A549 (cell line): ENCODE measurements around the gene METTL3. TPM values are rescaled to one million over a fixed set of nuclear protein-coding genes. Genes with fewer than 3 reads are reported as not detected.

Source experiments
- ATAC-seq, 2 experiments: fragments of 200-7000 bp in 1 of 2; fragments of >200 bp in 1 of 2; cut with Nextera tagmentation in 1 of 2; cut with Tn5 transposase in 1 of 2; 3 replicates each; pipeline versions ENCODE4 v1.8.0 to v1.9.1; 2018 to 2020; ENCODE audit warnings: mild to moderate bottlenecking in 1 of 2, moderate library complexity in 1 of 2
- CTCF ChIA-PET: fragments of 300-600 bp; sonication (Branson Sonifier 250); formaldehyde crosslinking; extraction: SDS; loops from one replicate; lab custom pipeline; 2021; ENCODE audit warnings: antibody characterized with exemption, inconsistent platforms; lab: Yijun Ruan, JAX
- POLR2A ChIA-PET: fragments of 350-600 bp; formaldehyde crosslinking; extraction: SDS; loops from one replicate; lab custom pipeline; 2021; ENCODE audit warnings: antibody characterized with exemption, inconsistent platforms; lab: Yijun Ruan, JAX
- DNase-seq, 2 experiments: peaks; one replicate each; pipeline versions ENCODE4 v3.0.0 to v3.0.0-alpha.2; 2011 to 2016; ENCODE audit warnings: low read depth in 1 of 2, low spot score in 1 of 2
- FAIRE-seq: peaks from 2 replicates; lab custom pipeline; 2011; peaks lifted over from hg19 to GRCh38; lab: Jason Lieb, UNC
- H3K27ac ChIP-seq, 2 experiments: fragments of >200 bp; sonication (Bioruptor Twin); formaldehyde crosslinking; 3 replicates each; pipeline ENCODE4 v1.5.1; 2016 to 2017
- H3K4me1 ChIP-seq: fragments of >200 bp; sonication (Bioruptor Twin); formaldehyde crosslinking; 3 replicates; pipeline ENCODE4 v1.6.1; 2016
- H3K4me2 ChIP-seq: fragments of >200 bp; sonication (Bioruptor Twin); formaldehyde crosslinking; 3 replicates; pipeline ENCODE4 v1.6.1; 2016
- H3K4me3 ChIP-seq: fragments of >200 bp; sonication (Bioruptor Twin); formaldehyde crosslinking; 3 replicates; pipeline ENCODE4 v1.5.1; 2016
- H3K9me3 ChIP-seq: fragments of >200 bp; sonication (Bioruptor Twin); formaldehyde crosslinking; 3 replicates; pipeline ENCODE4 v1.6.1; 2016
- BCL3 ChIP-seq: fragments of >200 bp; sonication (Bioruptor Twin); formaldehyde crosslinking; IDR thresholded peaks from 3 replicates; pipeline ENCODE4 v1.6.1; 2016
- BHLHE40 ChIP-seq: IDR thresholded peaks from 2 replicates; pipeline ENCODE4 v1.6.1; 2012; ENCODE audit warnings: low read depth, low read length, inconsistent platforms
- CBX2 ChIP-seq: fragments of 200-600 bp; sonication (generic); IDR thresholded peaks from 2 replicates; pipeline ENCODE4 v1.6.1; 2016; ENCODE audit warnings: low read depth, mild to moderate bottlenecking, borderline replicate concordance
- CBX8 ChIP-seq: fragments of 200-600 bp; sonication (generic); IDR thresholded peaks from 2 replicates; pipeline ENCODE4 v1.6.1; 2016
- CTCF ChIP-seq: fragments of >200 bp; sonication (Bioruptor Twin); formaldehyde crosslinking; IDR thresholded peaks from 3 replicates; pipeline ENCODE4 v1.5.1; 2016
- E2F6 ChIP-seq: IDR thresholded peaks from 2 replicates; pipeline ENCODE4 v1.6.1; 2012; ENCODE audit warnings: low read depth, borderline replicate concordance
- EHMT2 ChIP-seq: fragments of 200-600 bp; sonication (generic); IDR thresholded peaks from 2 replicates; pipeline ENCODE4 v1.6.1; 2016; ENCODE audit warnings: antibody characterized with exemption, low read depth, mild to moderate bottlenecking, moderate library complexity
- EP300 ChIP-seq, 2 experiments: fragments of >200 bp; sonication (Bioruptor Twin); formaldehyde crosslinking; IDR thresholded peaks; 2 replicates in 1 of 2; 3 replicates in 1 of 2; pipeline ENCODE4 v1.6.1; 2016 to 2017
- ESRRA ChIP-seq: fragments of 150-350 bp; IDR thresholded peaks from 2 replicates; pipeline ENCODE4 v1.6.1; 2014; ENCODE audit warnings: mild to moderate bottlenecking, low read length, borderline replicate concordance
- FOSL2 ChIP-seq, 2 experiments: fragments of 450-650 bp in 1 of 2; fragments of >200 bp in 1 of 2; sonication (Bioruptor Twin) in 1 of 2; formaldehyde crosslinking; IDR thresholded peaks; 2 replicates each; pipeline versions ENCODE4 v1.5.0 to v1.6.1; 2016 to 2020; ENCODE audit warnings: mild to moderate bottlenecking in 1 of 2, moderate library complexity in 1 of 2
- HDAC2 ChIP-seq: fragments of 200-600 bp; sonication (generic); IDR thresholded peaks from 2 replicates; pipeline ENCODE4 v1.6.1; 2016
- HES2 ChIP-seq: fragments of >200 bp; sonication (Bioruptor Twin); formaldehyde crosslinking; IDR thresholded peaks from 2 replicates; pipeline ENCODE4 v1.6.1; 2016
- HEYL ChIP-seq: fragments of 250-450 bp; sonication (Bioruptor Pico); IDR thresholded peaks from 2 replicates; pipeline ENCODE4 v1.8.0; 2021; ENCODE audit warnings: mild to moderate bottlenecking, moderate library complexity
- HOXB5 ChIP-seq: fragments of 250-450 bp; sonication (Bioruptor Pico); IDR thresholded peaks from 2 replicates; pipeline ENCODE4 v1.5.0; 2020; ENCODE audit warnings: mild to moderate bottlenecking, moderate library complexity
- JUN ChIP-seq, 2 experiments: fragments of >200 bp; sonication (Bioruptor Twin); formaldehyde crosslinking; IDR thresholded peaks; 2 replicates in 1 of 2; 3 replicates in 1 of 2; pipeline ENCODE4 v1.6.1; 2016 to 2017
- JUNB ChIP-seq: fragments of >200 bp; sonication (Bioruptor Twin); formaldehyde crosslinking; IDR thresholded peaks from 2 replicates; pipeline ENCODE4 v1.6.1; 2016
- KDM5A ChIP-seq: fragments of 200-600 bp; sonication (generic); IDR thresholded peaks from 2 replicates; pipeline ENCODE4 v1.6.1; 2016; ENCODE audit warnings: antibody characterized with exemption, mild to moderate bottlenecking
- MYC ChIP-seq: IDR thresholded peaks from 2 replicates; pipeline ENCODE4 v1.6.1; 2012; ENCODE audit warnings: mild to moderate bottlenecking, inconsistent platforms, low read length, improper control_type of control experiment, borderline replicate concordance
- POLR2A ChIP-seq: IDR thresholded peaks from 2 replicates; pipeline ENCODE4 v1.6.1; 2012; ENCODE audit warnings: mild to moderate bottlenecking, low read length
- RARB ChIP-seq: fragments of 250-450 bp; sonication (Bioruptor Pico); IDR thresholded peaks from 2 replicates; pipeline ENCODE4 v1.8.0; 2021; ENCODE audit warnings: mild to moderate bottlenecking, moderate library complexity
- RCOR1 ChIP-seq: fragments of 150-350 bp; IDR thresholded peaks from 2 replicates; pipeline ENCODE4 v1.6.1; 2014; ENCODE audit warnings: antibody characterized with exemption, low read length, low read depth
- REST ChIP-seq: fragments of 200-600 bp; sonication (generic); IDR thresholded peaks from 2 replicates; pipeline ENCODE4 v1.6.1; 2016; ENCODE audit warnings: antibody characterized with exemption, mild to moderate bottlenecking, moderate library complexity
- RFX5 ChIP-seq: fragments of 450-650 bp; IDR thresholded peaks from 2 replicates; pipeline ENCODE4 v1.7.1; 2014; ENCODE audit warnings: antibody characterized with exemption, mild to moderate bottlenecking, moderate library complexity
- TFCP2L1 ChIP-seq: fragments of 250-450 bp; sonication (Bioruptor Pico); IDR thresholded peaks from 2 replicates; pipeline ENCODE4 v1.5.0; 2021; ENCODE audit warnings: mild to moderate bottlenecking
- TP53 ChIP-seq: fragments of 250-450 bp; sonication (Bioruptor Pico); IDR thresholded peaks from 2 replicates; pipeline ENCODE4 v1.5.0; 2021; ENCODE audit warnings: mild to moderate bottlenecking, moderate library complexity
- ZC3H11A ChIP-seq: fragments of 450-650 bp; IDR thresholded peaks from 2 replicates; pipeline ENCODE4 v1.6.1; 2014; ENCODE audit warnings: antibody characterized with exemption, mild to moderate bottlenecking
- ZNF302 ChIP-seq: fragments of 250-450 bp; sonication (Bioruptor Pico); IDR thresholded peaks from 2 replicates; pipeline ENCODE4 v1.9.0; 2021; ENCODE audit warnings: inconsistent platforms, mild to moderate bottlenecking, moderate library complexity
- ZSCAN20 ChIP-seq: fragments of 250-450 bp; sonication (Bioruptor Pico); IDR thresholded peaks from 2 replicates; pipeline ENCODE4 v1.8.0; 2022; ENCODE audit warnings: mild to moderate bottlenecking, moderate library complexity
- WGBS: methylation state at CpG from one replicate; pipeline ENCODE4 v1.1.6; 2017; ENCODE audit errors: missing lambda C conversion rate; 5-methylcytosine and 5-hydroxymethylcytosine counted together
- polyA plus RNA-seq, 4 experiments: library from polyadenylated mRNA; depleted of rRNA in 3 of 4; stranded (reverse); fragments of >200 nt; fragmentation: RNase III in 1 of 4; extraction: RNeasy Plus Mini Kit Qiagen cat#74134 plus additional on column Dnase treatment in 1 of 4; gene quantifications; 2 replicates in 3 of 4; 3 replicates in 1 of 4; pipeline ENCODE4 v1.2.3, GENCODE V29; 2011 to 2017

Gene METTL3
- polyA plus RNA-seq, 2 of the 4 experiments (the other 2 are of a cell fraction) = 63.2 to 103 TPM

GRCh38 chr14:21529515-21529914 lies 18.4 kb upstream of the METTL3 start:
- no peak for TF ChIP-seq EHMT2
- no peak for TF ChIP-seq BCL3
- TF ChIP-seq KDM5A = no peak
- no peak for TF ChIP-seq TFCP2L1 (CRISPR knock-in tag)
- no peak for TF ChIP-seq ZNF302 (CRISPR knock-in tag)
- TF ChIP-seq HDAC2 = no peak
- no peak for TF ChIP-seq E2F6
- no peak for TF ChIP-seq MYC
- TF ChIP-seq CBX2 = no peak
- no peak for TF ChIP-seq BHLHE40
- no peak for TF ChIP-seq HES2
- TF ChIP-seq ESRRA = no peak
- TF ChIP-seq REST = no peak
- no peak for TF ChIP-seq POLR2A
- TF ChIP-seq ZC3H11A = no peak
- TF ChIP-seq JUNB = no peak
- no peak for TF ChIP-seq RCOR1
- TF ChIP-seq RARB = no peak
- TF ChIP-seq ZSCAN20 = no peak
- no peak for TF ChIP-seq RFX5
- ChIA-PET POLR2A (interaction anchor here (1.3 kb wide), 1 partner anchor 19 kb away, joined by 3 read pairs; the partner anchor contains the start of gene METTL3), CTCF (interaction anchor here (2.4 kb wide), 1 partner anchor 29 kb away, joined by 10 read pairs; no protein-coding TSS in a partner anchor)
- Histone ChIP-seq H3K4me1 (0 out of 3 replicates have a peak, but pooled peaks cover 3% of the 10 kb centered on the region), H3K4me2 (no peak overlapping the region), H3K27ac (no peak overlapping the region), H3K4me3 (no peak overlapping the region), H3K9me3 (no peaks in the 10 kb centered on the region)
- ATAC-seq (no peak), FAIRE-seq (no peak), DNase-seq (no peak)
- WGBS = 97% methylated on average over 1 of the region's 1 CpG

- POLR2A ChIA-PET = interaction anchor here (1.3 kb wide), 1 partner anchor 18 kb away, joined by 3 read pairs; the partner anchor contains the start of gene METTL3
- no peak overlapping the region for H3K4me2 ChIP-seq
- H3K4me3 ChIP-seq = no peak overlapping the region
- ATAC-seq (no peak), FAIRE-seq (no peak), DNase-seq (no peak)
- CTCF ChIA-PET = interaction anchor here (0.6 to 3.2 kb wide), 4 partner anchors 13 to 30 kb away, joined by 4 to 14 read pairs (median 8); no protein-coding TSS in a partner anchor
- TF ChIP-seq HOXB5 (CRISPR knock-in tag) (no peak), CTCF (no peak), HEYL (CRISPR knock-in tag) (no peak), FOSL2 (IDR thresholded peaks at IDR 0.05) (no peak), FOSL2 (CRISPR knock-in tag; IDR thresholded peaks at IDR 0.05) (no peak), CBX8 (no peak), EP300 (IDR thresholded peaks at IDR 0.05) (no peak), TP53 (CRISPR knock-in tag) (no peak), JUN (IDR thresholded peaks at IDR 0.05) (no peak)
- no peaks in the 10 kb centered on the region for H3K9me3 ChIP-seq
- 0 out of 3 replicates have a peak, but pooled peaks cover 3% of the 10 kb centered on the region for H3K4me1 ChIP-seq
- 70% methylated on average over 4 of the region's 4 CpGs for WGBS
- H3K27ac ChIP-seq = no peak overlapping the region
These were observed 17.5 kb upstream of the METTL3 start for GRCh38 chr14:21528381-21529348.
